DMS114 treated with DMSO at 0.1 percent for 48 hours (cell line): ENCODE results near the gene CASK.

ENCODE experiments used
- DNase-seq: peaks from one replicate; lab custom pipeline; 2025; ENCODE audit not compliant: unreplicated experiment; lab: John Stamatoyannopoulos, UW

CASK gene

GRCh38 chrX:41909068-41909467 is 14.3 kb downstream of the CASK start:
- no peak for DNase-seq

DNA sequence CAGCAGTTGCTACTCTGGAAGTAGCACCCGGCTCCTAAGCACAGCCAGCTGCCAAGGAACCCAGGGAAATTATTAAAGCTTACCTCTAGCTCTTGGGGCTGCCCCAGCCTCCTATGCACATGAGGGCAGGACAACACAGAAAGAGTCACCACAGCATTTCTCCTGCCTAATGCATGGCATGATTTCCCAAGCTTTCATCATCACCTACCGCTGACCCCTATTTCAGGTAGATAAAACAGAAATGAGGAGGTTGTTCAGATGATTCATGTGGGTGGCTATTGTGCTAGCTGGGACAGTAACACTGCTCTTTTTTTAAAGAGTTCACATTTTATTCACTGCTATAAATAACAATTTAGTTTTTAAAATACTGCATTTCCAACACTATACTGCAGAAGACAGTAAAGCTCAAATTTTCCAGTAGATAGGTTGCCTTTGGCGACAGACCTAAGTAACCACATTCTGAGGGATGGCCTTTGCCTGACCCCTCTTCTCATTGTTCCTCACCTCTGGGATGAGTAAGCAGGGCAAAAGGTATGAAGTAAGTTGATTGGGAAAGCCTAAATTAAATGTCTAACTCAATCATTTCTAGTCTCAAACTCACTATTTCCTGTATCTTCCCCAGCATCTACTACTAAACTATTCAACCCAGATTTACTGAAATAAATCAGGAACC is 16.7 kb downstream of the CASK start:
- no peak for DNase-seq

GRCh38 chrX:41903544-41903943 is 19.8 kb downstream of the CASK start:
- DNase-seq, result no peak

DNA sequence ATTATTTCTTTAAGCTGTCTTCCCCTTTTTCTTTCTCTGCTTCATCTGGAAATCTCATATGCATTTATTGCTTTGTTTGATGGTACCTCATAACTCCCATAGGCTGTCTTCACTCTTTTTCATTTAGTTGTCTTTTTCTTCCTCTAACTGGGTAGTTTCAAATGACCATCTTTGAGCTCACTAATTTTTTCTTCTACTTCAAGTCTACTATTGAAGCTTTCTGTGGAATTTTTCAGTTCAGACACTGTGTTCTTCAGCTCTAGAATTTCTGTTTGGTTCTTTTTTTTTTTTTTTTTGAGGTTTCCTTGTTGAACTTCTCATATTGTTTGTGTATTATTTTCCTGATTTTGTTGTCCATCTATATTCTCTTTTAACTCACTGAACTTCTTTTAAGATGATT is 23.0 kb downstream of the CASK start:
- no peak for DNase-seq

DNA sequence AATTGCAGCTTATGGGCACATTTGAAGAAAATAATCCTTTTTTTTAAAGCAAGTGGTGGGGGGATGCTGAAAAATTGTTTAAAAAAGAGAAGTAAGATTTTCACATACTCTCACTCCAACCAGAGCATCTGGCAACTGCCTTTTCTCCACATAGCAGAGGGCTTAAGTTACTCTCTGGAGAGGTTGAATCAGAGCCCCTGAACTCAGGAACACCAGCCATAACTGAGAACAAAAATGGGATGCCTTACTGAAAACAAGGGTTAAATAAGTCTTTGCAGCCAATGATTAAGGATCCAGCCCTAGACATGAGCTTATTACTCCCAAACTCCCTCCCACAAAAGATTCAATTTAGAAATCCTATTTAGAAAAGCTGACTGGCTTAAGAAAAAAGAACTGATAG is 27.5 kb downstream of the CASK start:
- DNase-seq, result no peak

DNA sequence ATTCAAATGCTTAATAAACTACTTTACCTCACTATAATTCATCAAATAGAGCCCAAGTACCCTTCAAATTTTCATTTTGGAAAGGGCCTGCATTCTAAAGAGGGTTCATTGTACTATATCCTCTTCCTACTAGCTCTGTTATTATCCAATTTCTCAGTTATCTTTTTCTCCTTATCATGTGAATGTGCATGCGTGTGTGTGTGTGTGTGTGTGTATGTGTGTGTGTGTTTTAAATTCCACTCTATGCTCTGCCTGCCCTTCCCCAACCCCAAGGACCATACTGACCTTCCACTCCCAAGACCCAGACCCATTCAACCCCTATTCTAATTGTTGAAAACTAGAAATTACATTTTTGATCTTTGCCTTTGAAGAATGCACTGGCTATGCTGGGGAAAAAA is 33.3 kb downstream of the CASK start:
- no peak for DNase-seq

GRCh38 chrX:41889317-41890025 is 33.9 kb downstream of the CASK start:
- no peak for DNase-seq

DNA sequence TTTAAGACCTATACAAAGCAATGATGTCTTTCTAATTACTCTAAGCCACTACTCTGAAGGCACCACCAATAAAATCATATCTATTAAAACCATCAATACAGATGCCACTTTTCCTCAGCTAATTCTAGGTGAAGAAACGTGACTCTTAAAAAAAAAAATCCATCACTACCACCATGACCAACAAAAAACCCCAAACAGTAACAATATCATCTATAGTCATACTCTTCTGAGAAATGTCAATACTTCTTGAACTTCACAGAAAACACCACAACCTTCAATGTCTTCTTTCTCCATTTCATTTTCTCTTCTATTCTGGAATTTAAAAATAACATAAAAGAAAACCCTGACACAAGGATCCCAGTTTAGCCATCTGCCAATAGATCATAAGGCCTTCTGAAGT is 35.7 kb downstream of the CASK start:
- no peak for DNase-seq

- DNase-seq, result no peak
These were observed 37.6 kb downstream of the CASK start for GRCh38 chrX:41885724-41886123.

GRCh38 chrX:41881166-41881565 is 42.2 kb downstream of the CASK start:
- no peak for DNase-seq

- DNase-seq, result no peak
These were observed 46.2 kb downstream of the CASK start for GRCh38 chrX:41877167-41877566.

- DNase-seq, result no peak
These were observed 48.2 kb downstream of the CASK start for GRCh38 chrX:41875142-41875541.

- no peak for DNase-seq
These were observed 52.6 kb downstream of the CASK start for GRCh38 chrX:41870719-41871151.

GRCh38 chrX:41868392-41868977 is 54.9 kb downstream of the CASK start:
- no peak for DNase-seq

DNA sequence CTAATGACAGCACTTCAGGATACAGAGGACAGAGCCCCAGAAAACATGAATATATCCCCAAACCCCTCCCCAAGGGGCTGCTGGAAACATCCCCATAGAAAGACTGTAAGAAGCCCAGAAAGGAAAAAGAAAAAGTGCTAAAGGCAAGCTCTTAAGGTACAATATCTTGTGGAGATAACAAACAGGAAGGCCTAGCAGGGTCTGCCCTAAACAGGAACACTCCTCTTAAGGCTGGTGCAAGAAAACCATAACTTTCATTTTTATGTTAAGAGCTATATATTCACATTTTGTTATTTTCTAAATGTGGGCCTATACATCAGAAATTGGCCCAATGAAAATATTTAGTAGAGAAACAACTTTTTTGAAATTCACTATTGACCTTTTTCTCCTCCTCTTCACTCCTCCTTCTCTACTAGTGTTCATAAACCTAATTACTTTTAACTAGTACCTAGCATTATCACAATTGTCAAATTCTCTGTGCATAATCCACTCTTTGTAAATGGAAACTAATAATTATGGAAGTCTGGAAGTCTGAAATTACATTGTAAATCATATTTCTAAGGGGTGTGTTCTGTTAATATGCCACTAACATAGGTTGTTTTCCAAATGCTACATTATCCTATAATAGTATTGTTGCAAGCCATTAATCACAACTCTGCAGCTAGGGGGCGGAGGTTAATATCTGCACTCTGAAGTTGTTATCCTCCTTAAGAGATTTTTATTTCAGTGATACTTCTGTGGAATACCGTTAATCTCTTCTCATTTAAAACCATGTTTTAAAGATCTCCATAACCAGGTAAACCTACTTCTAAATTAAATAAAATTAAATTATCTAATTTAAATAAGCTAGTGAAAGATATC is 59.8 kb downstream of the CASK start:
- DNase-seq, result no peak

DNA sequence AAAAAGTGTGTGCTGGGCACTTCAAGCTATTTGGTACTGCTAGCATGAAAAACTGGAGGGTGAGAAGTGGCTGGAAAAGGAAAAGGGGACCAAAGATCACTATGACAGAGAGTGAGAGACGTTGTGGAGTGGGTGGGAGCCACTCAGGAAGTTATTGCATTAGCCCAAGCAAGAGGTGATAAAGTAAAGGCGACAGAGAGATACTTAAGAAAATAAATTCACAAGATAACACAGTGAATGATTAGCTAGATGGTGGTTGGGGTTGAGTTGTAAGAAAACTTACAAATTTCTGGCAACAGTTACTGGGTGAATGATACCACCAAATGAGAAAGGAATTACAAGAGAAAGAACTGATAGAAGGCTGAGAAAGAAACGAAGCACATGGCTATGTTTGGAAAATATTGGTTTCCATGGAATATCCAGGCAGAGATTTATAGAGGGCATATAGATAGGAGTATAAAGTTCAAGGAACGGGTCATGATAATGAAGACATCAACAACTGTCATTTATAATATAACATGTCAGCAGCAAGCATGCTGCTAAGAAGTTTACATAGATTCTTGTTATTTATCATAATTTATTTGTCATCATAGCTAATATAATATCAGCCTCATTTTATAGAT is 60.7 kb downstream of the CASK start:
- DNase-seq, result no peak

DNA sequence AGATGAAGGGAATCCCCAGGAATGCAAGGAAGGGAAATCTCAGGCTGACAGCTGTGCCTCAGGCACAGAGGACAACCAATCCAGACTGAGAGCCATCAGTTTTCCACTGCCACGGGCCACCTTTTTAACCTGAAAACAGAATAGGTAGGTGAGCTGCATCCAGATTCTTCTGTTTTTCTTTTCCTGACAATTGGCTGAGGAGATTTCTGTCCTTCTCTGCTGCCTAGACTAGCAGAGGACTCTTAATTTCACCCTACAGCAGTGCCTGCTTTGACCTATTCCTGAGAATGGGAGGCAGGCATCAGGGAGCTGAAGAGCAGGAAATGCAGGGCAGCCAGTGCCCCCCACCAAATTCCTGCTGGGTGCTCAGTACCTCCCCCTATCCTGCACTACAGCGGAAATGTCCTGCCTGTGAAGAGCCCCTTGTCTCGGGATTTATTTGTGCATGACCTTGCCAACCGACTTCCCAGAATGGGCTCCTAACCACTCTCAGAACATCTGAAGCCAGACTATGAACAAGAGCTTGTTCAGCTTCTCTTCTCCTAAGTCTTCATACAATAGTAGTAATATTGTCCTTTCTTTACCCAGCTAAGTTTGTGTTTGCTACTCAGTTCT is 65.1 kb downstream of the CASK start:
- DNase-seq, result no peak

DNA sequence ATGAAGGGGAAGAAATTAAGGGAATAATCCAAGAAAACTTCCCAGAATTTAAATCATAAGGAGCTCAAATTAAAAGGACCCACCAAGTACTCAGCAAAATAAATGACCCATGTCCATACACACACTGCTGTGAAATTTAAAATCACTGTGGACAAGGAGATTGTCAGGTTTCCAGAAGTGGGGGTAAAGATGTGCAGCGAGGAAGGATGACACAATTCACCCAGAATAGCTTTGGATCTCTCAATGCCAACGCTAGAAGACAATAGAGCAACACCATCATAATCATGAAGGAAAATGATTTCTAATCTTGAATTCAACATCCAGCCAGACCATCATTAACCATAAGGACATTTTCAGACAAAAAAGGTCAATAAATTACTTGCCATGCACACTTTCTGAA is 65.7 kb downstream of the CASK start:
- no peak for DNase-seq

DNA sequence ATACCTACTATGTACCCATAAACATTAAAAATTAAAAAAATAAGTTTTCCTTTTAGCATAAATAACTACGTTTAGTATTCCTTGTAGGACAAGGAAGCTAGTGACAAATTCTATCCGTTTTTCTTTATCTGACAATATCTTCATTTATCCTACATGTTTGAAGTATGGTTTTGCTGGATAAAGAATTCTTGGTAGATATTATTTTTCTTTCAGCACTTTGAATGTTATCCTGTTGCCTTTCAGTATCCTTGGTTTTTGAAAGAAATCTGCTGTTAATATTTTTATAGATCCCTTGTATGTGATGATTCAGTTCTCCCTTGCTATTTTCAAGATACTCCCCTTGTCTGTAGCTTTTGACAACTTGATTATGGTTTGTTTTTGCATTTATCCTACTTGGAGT is 76.6 kb downstream of the CASK start:
- no peak for DNase-seq

DNA sequence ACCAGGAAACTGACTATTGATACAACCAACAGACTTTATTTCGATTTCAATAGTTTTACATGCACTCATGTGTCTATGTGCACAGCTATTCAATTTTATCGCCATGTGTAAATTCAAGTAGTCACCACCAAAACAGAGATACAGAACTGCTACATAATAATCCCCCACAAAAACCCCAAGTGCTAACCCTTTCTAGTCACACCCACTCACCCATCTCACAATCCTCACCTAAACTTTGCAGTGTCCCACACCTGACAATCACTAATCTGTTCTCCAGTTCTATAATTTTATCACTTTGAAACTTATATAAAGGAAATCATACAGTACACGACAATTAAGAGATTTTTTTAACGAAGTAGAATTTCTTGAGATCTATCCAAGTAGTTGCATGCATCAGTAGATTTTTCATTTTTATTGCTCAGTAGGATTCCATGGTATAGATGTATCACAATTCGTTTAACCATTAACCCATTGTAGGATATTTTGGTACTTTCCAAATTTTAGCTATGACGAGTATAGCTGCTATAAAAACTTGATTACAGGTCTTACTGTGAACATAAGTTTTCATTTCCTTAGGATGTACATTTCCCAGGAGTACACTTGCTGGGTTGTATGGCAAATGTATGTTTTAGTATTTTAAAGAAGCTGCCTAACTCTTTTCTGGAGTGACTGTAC is 85.9 kb downstream of the CASK start:
- DNase-seq, result no peak
